HepG2 (cell line): ENCODE results near the gene SCAI. TPM values are rescaled to one million over a fixed set of nuclear protein-coding genes. Genes with fewer than 3 reads are reported as not detected.

ENCODE experiments used
- ATAC-seq: fragments of 200-7000 bp; cut with Tn5 transposase; 3 replicates; pipeline ENCODE4 v1.9.1; 2020; ENCODE audit warnings: mild to moderate bottlenecking, moderate library complexity
- BruUV-seq: library from RNA; stranded (reverse); fragments of 400-500 nt; replicated peaks from 2 replicates; lab custom pipeline; 2021; lab: Mats Ljungman, UMichigan
- CTCF ChIA-PET: fragments of 300-600 bp; formaldehyde crosslinking; extraction: SDS; loops from one replicate; lab custom pipeline; 2021; ENCODE audit warnings: low total read pairs, inconsistent platforms, low intra/inter-chr PET ratio; lab: Yijun Ruan, JAX
- POLR2A ChIA-PET: fragments of 350-600 bp; sonication (Branson Sonifier 250); formaldehyde crosslinking; loops from one replicate; lab custom pipeline; 2020; ENCODE audit warnings: antibody characterized with exemption, inconsistent platforms; lab: Yijun Ruan, JAX
- DNase-seq: peaks from one replicate; pipeline ENCODE4 v3.0.0-alpha.2; 2015; ENCODE audit warnings: low spot score
- FAIRE-seq: peaks from 3 replicates; lab custom pipeline; 2011; peaks lifted over from hg19 to GRCh38; lab: Jason Lieb, UNC
- H2AFZ ChIP-seq: one replicate; pipeline ENCODE4 v1.6.1; 2011; ENCODE audit warnings: low read length, inconsistent platforms
- H3K27ac ChIP-seq: fragments of 300-600 bp; 3 replicates; pipeline ENCODE4 v1.8.0; 2011; ENCODE audit warnings: mixed run types, mild to moderate bottlenecking, mixed read lengths, low read length, inconsistent platforms; ENCODE audit not compliant: insufficient read depth; ENCODE audit errors: extremely low read length
- H3K27me3 ChIP-seq, 2 experiments: fragments of 200-600 bp in 1 of 2; 2 replicates in 1 of 2; 3 replicates in 1 of 2; pipeline versions ENCODE4 v1.6.0 to v1.8.0; 2011; ENCODE audit warnings: low read length in 2 of 2, mild to moderate bottlenecking in 2 of 2, moderate library complexity in 2 of 2, inconsistent platforms in 1 of 2; ENCODE audit not compliant: insufficient read depth in 2 of 2, control insufficient read depth in 1 of 2
- H3K36me3 ChIP-seq, 2 experiments: fragments of 200-600 bp in 1 of 2; replicated peaks in 1 of 2; 2 replicates in 1 of 2; 3 replicates in 1 of 2; pipeline versions ENCODE4 v1.5.1 to v1.8.0; 2011; ENCODE audit warnings: low read length in 2 of 2, inconsistent platforms in 1 of 2; ENCODE audit not compliant: insufficient read depth in 2 of 2, control insufficient read depth in 1 of 2
- H3K4me1 ChIP-seq: 2 replicates; pipeline ENCODE4 v1.5.1; 2012; ENCODE audit warnings: low read length, inconsistent platforms; ENCODE audit not compliant: insufficient read depth
- H3K4me2 ChIP-seq: 2 replicates; pipeline ENCODE4 v1.6.0; 2011; ENCODE audit warnings: low read depth, low read length, inconsistent platforms
- H3K4me3 ChIP-seq, 3 experiments: fragments of 200-600 bp in 1 of 3; sonication (generic), shearing (Covaris generic) in 1 of 3; replicated peaks in 1 of 3; 2 replicates each; pipeline ENCODE4 v1.5.1; 2011 to 2016; ENCODE audit warnings: low read length in 3 of 3, inconsistent platforms in 2 of 3, low read depth in 2 of 3, mild to moderate bottlenecking in 2 of 3, control low read depth in 1 of 3, mixed read lengths in 1 of 3; ENCODE audit not compliant: insufficient read depth in 1 of 3
- H3K79me2 ChIP-seq: one replicate; pipeline ENCODE4 v1.6.1; 2011; ENCODE audit warnings: low read length, inconsistent platforms; ENCODE audit not compliant: insufficient read depth
- H3K9ac ChIP-seq: 2 replicates; pipeline ENCODE4 v1.6.0; 2011; ENCODE audit warnings: mild to moderate bottlenecking, low read depth, low read length, inconsistent platforms; ENCODE audit not compliant: insufficient read depth
- H3K9me3 ChIP-seq: 2 replicates; pipeline ENCODE4 v1.5.1; 2012; ENCODE audit warnings: mild to moderate bottlenecking, low read length
- H4K20me1 ChIP-seq: 2 replicates; pipeline ENCODE4 v1.6.0; 2011; ENCODE audit warnings: inconsistent platforms, mild to moderate bottlenecking, low read length, moderate library complexity; ENCODE audit not compliant: insufficient read depth
- DR1 ChIP-seq: sonication (generic); formaldehyde crosslinking; IDR thresholded peaks from 2 replicates; pipeline ENCODE4 v1.8.0; 2021; ENCODE audit warnings: mild to moderate bottlenecking, missing genetic modification reagents, inconsistent platforms
- HNF4A ChIP-seq: sonication (generic); formaldehyde crosslinking; IDR thresholded peaks from 2 replicates; pipeline ENCODE4 v1.4.0; 2020; ENCODE audit warnings: missing genetic modification reagents
- HNF4G ChIP-seq, 2 experiments: sonication (generic) in 1 of 2; formaldehyde crosslinking in 1 of 2; IDR thresholded peaks; 2 replicates each; pipeline versions ENCODE4 v1.4.0 to v1.6.1; 2011 to 2020; ENCODE audit warnings: borderline replicate concordance in 2 of 2, low read depth in 2 of 2, mild to moderate bottlenecking in 2 of 2, low read length in 1 of 2, missing genetic modification reagents in 1 of 2, moderate library complexity in 1 of 2
- MTA3 ChIP-seq: sonication (generic); formaldehyde crosslinking; IDR thresholded peaks from 2 replicates; pipeline ENCODE4 v1.4.0; 2020; ENCODE audit warnings: missing genetic modification reagents
- PCBP2 ChIP-seq: fragments of 200-400 bp; formaldehyde crosslinking; optimal IDR thresholded peaks from 2 replicates; pipeline ENCODE3; 2018; ENCODE audit warnings: low read length, low read depth; ENCODE audit not compliant: poor library complexity, severe bottlenecking
- WGBS: methylation state at CpG from one replicate; pipeline ENCODE4 v1.1.6; 2017; ENCODE audit warnings: low lambda C conversion rate; 5-methylcytosine and 5-hydroxymethylcytosine counted together
- in situ Hi-C: cut with HindIII; loops from 2 replicates; pipeline ENCODE4 v1.10.0; 2017; ENCODE audit warnings: low pct_unique_long_range_greater_than_20kb; ENCODE audit not compliant: extremely low pct_ligation_motif_present
- intact Hi-C: fragments of 100-400 bp; cut with micrococcal nuclease; formaldehyde crosslinking; loops from one replicate; pipeline ENCODE4 v1.10.0; 2022; ENCODE audit not compliant: unreplicated experiment
- polyA plus RNA-seq, 8 experiments: library from polyadenylated mRNA; depleted of rRNA in 3 of 8; stranded (reverse) in 7 of 8; unstranded in 1 of 8; fragments of >200 nt; fragmentation: Illumina TruSeq in 4 of 8; extraction: Trizol in 4 of 8; gene quantifications; 2 replicates each; pipeline versions ENCODE4 v1.2.1 to v1.2.3, GENCODE V29; 2011 to 2016; ENCODE audit warnings: low read depth in 4 of 8, missing spikeins in 1 of 8, mixed read lengths in 1 of 8; ENCODE audit not compliant: insufficient read depth in 1 of 8
- total RNA-seq, 5 experiments: library from RNA; depleted of rRNA; stranded (reverse); fragments of >200 nt; fragmentation: Illumina TruSeq; extraction: Trizol; gene quantifications; 2 replicates each; pipeline ENCODE4 v1.2.3, GENCODE V29; 2016; ENCODE audit warnings: low read depth in 1 of 5
- TF ChIP-seq, protein P1 (sequence below): sonication (generic); formaldehyde crosslinking; IDR thresholded peaks from 2 replicates; pipeline ENCODE4 v1.5.0; 2020; ENCODE audit warnings: mild to moderate bottlenecking, missing genetic modification reagents, borderline replicate concordance
- TF ChIP-seq, protein P2 (sequence below): sonication (generic); formaldehyde crosslinking; IDR thresholded peaks from 2 replicates; pipeline ENCODE4 v1.5.0; 2020; ENCODE audit warnings: missing genetic modification reagents

SCAI gene
- total and polyA plus RNA-seq, 2 of the 13 experiments (the other 11 are each of a cell fraction or from before 2014, with no cell fraction given): 4.4 to 8.4 TPM

DNA sequence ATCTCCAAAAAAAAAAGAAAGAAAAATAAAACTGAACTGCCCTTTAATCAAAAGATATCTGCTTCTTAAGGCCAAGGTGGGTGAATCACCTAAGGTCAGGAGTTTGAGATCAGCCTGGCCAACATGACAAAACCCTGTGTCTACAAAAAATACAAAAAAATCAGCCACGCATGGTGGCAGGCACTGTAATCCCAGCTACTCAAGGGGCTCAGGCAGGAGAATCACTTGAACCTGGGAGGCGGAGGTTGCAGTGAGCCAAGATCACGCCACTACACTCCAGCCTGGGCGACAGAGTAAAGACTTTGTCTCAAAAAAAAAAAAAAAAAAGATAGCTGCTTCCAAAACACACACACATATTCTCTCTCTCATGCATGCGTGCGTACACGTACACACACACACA, 17.8 kb downstream of the SCAI start:
- POLR2A ChIA-PET: no interaction called here
- Histone ChIP-seq H3K4me2 (no peak overlapping the region), H3K4me1 (peaks cover 10% of the 10 kb centered on the region; the same call in 1 of the 2 replicates), H3K9ac (no peak overlapping the region), H3K27ac (no peak overlapping the region), H2AFZ (no peak overlapping the region), H4K20me1 (no peaks in the 10 kb centered on the region), H3K79me2 (peaks cover 1% of the 10 kb centered on the region), H3K4me3 (no peak overlapping the region), H3K9me3 (no peaks in the 10 kb centered on the region), H3K27me3 (no peaks in the 10 kb centered on the region), H3K36me3 (no peaks in the 10 kb centered on the region)
- intact Hi-C loops: no loop called here
- no TSS peak for BruUV-seq
- CTCF ChIA-PET: no interaction called here
- FAIRE-seq (no peak), ATAC-seq (no peak), DNase-seq (no peak)
- TF ChIP-seq, protein P1, sequence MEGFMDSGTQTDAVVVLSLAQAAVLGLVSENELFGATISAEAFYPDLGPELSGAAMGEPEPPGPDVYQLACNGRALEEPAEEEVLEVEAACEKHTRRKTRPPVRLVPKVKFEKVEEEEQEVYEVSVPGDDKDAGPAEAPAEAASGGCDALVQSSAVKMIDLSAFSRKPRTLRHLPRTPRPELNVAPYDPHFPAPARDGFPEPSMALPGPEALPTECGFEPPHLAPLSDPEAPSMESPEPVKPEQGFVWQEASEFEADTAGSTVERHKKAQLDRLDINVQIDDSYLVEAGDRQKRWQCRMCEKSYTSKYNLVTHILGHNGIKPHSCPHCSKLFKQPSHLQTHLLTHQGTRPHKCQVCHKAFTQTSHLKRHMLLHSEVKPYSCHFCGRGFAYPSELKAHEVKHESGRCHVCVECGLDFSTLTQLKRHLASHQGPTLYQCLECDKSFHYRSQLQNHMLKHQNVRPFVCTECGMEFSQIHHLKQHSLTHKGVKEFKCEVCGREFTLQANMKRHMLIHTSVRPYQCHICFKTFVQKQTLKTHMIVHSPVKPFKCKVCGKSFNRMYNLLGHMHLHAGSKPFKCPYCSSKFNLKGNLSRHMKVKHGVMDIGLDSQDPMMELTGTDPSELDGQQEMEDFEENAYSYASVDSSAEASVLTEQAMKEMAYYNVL: no peak
- in situ Hi-C loops: no loop called here
- 92% methylated on average over 7 of the region's 7 CpGs for WGBS

GRCh38 chr9:125121146-125121545, 22.2 kb downstream of the SCAI start:
- 92% methylated on average over 2 of the region's 2 CpGs for WGBS
- Histone ChIP-seq H3K4me1 (peaks cover 10% of the 10 kb centered on the region; the same call in 1 of the 2 replicates), H3K9me3 (no peaks in the 10 kb centered on the region), H3K27me3 (no peaks in the 10 kb centered on the region), H3K9ac (no peak overlapping the region), H3K27ac (no peak overlapping the region), H3K36me3 (no peaks in the 10 kb centered on the region), H4K20me1 (no peaks in the 10 kb centered on the region), H3K79me2 (peaks cover 2% of the 10 kb centered on the region), H3K4me2 (no peak overlapping the region), H3K4me3 (no peak overlapping the region), H2AFZ (no peak overlapping the region)
- no peak for FAIRE-seq
- in situ Hi-C loops (no loop called here), intact Hi-C loops (no loop called here)
- peak; percentile 70 for ATAC-seq
- DNase-seq: peak; percentile 34
- peak; percentile 59; the same call in 1 of the 2 replicates for TF ChIP-seq HNF4A (CRISPR knock-in tag)
- TF ChIP-seq, protein P2, sequence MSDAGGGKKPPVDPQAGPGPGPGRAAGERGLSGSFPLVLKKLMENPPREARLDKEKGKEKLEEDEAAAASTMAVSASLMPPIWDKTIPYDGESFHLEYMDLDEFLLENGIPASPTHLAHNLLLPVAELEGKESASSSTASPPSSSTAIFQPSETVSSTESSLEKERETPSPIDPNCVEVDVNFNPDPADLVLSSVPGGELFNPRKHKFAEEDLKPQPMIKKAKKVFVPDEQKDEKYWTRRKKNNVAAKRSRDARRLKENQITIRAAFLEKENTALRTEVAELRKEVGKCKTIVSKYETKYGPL (CRISPR knock-in tag): no peak
- peak; percentile 58 for TF ChIP-seq HNF4G (IDR thresholded peaks at IDR 0.05; ENCODE audit: borderline replicate concordance, low read depth, low read length)
- no peak for TF ChIP-seq HNF4G (CRISPR knock-in tag; IDR thresholded peaks at IDR 0.05; ENCODE audit: borderline replicate concordance, low read depth)
- TF ChIP-seq DR1 (CRISPR knock-in tag): no peak
- no peak for TF ChIP-seq MTA3 (CRISPR knock-in tag)
- TF ChIP-seq PCBP2: no peak
- POLR2A ChIA-PET: no interaction called here
- CTCF ChIA-PET: no interaction called here
- no TSS peak for BruUV-seq
